GM21529 (cell line): Measurements from ENCODE around the gene GPR152.
"Not testable (repeated sequence)": the region's sequence is repeated elsewhere in the genome, so short reads cannot be mapped to it uniquely, and the experiment has no call there.

Experiments used
- ATAC-seq: cut with Tn5 transposase; IDR thresholded peaks from one replicate; pipeline ENCODE4 v1.9.1; 2021; ENCODE audit not compliant: unreplicated experiment

Gene GPR152

DNA sequence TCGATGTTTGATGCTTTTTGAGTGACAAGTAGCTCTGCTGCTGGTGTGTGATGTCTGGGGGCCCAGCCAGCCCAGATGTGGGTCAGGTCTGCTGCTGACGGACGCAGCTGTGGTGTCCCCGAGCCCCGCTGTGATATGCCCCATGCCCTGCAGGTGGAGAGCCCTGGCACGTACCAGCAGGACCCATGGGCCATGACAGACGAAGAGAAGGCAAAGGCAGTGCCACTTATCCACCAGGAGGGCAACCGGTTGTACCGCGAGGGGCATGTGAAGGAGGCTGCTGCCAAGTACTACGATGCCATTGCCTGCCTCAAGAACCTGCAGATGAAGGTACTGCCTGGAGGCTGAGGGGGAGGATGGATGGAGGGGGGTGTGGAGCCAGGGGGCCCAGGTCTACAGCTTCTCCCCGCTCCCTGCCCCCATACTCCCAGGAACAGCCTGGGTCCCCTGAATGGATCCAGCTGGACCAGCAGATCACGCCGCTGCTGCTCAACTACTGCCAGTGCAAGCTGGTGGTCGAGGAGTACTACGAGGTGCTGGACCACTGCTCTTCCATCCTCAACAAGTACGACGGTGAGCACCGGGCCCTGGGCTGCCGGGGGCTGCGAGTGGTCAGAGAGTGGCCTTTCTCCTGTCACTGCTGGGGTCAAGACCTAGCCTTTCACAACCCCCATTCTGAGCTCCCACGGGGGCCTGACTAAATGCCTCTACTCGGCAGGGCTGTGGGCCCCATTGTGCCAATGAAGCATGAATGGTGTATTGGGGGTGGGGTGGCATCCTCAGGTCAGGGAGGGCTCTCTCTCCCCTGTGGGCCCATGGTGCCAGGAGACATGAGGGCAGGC lies 37.6 kb upstream of the GPR152 start:
- no peak for ATAC-seq

GRCh38 chr11:67489203-67489884 lies 36.8 kb upstream of the GPR152 start:
- no peak for ATAC-seq

- ATAC-seq, result peak; percentile 28
Observed at GRCh38 chr11:67486481-67487195, 34.1 kb upstream of the GPR152 start.

DNA sequence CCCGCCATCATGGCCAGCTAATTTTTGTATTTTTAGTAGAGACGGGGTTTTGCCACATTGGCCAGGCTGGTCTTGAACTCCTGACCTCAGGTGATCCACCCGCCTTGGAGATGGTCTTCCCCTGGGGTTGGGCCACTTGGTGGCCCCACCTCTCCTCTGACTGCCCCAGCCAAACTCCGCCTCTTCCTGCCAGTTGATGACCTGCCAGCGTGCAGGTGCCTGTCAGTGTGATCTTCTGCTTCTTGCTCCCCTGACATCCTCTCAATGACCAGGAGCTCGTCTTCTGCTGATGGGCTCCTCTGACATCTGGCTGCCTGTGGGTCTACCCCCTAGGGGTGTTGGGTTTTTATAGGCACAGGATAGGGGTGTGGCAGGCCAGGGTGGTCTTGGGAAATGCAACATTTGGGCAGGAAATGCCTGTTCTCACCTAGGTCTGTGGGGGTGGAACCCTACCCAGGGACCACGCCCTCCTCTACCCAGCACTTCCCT lies 33.4 kb upstream of the GPR152 start:
- ATAC-seq, result not testable (repeated sequence)

GRCh38 chr11:67484847-67485311 lies 32.4 kb upstream of the GPR152 start:
- ATAC-seq, result no peak

GRCh38 chr11:67483831-67484665 lies 31.5 kb upstream of the GPR152 start:
- no peak for ATAC-seq

DNA sequence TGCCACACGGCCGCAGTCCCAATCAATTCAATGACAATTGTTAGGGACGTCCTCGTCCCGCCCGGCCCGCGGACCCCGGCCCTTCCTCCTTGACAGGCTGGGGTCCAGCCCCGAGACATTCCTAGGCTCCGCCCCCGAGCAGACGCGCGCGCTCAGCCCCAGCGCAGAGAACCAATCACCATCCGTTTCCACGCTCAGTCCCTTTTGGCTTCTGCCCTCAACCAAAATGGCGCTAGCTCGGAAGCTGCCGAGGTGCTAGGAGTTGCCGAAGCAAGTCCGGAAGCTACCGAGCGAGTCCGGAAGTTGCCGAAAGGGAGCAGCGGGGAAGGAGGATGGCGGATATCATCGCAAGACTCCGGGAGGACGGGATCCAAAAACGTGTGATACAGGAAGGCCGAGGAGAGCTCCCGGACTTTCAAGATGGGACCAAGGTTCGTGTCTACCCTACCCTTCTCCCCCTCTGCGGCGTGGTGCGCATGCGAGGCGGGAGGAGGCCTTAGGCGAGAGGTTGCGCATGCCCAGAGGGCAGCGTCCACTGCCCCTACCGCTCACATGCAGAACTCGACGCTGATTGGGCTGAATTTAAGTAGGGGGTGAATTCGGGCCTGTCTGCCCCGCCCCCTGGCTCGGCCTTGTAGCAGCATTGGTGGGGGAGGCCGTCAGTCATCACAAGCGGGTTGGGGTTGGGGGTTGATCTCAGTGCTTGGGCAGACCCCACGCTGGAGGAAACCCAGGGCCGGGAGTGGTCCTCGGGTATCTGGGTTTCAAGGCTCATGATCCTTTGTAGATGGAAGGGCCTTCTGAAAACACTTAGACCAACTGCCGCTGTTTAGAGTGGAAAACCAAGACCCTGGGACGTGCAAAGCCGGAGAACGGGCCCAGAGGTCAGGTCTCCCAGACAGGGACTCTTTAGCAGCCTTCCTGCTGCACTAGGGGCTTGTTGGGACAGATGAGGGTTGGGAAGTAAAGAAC lies 30.6 kb upstream of the GPR152 start, which contains the start of gene AIP:
Gene AIP (plus strand): TSS at position 200 of the 972 bp plus-strand sequence. CDS start 133 bp downstream, at position 333.
- ATAC-seq, result peak; percentile 61

- no peak for ATAC-seq
Observed at GRCh38 chr11:67482275-67482826, 29.8 kb upstream of the GPR152 start.

DNA sequence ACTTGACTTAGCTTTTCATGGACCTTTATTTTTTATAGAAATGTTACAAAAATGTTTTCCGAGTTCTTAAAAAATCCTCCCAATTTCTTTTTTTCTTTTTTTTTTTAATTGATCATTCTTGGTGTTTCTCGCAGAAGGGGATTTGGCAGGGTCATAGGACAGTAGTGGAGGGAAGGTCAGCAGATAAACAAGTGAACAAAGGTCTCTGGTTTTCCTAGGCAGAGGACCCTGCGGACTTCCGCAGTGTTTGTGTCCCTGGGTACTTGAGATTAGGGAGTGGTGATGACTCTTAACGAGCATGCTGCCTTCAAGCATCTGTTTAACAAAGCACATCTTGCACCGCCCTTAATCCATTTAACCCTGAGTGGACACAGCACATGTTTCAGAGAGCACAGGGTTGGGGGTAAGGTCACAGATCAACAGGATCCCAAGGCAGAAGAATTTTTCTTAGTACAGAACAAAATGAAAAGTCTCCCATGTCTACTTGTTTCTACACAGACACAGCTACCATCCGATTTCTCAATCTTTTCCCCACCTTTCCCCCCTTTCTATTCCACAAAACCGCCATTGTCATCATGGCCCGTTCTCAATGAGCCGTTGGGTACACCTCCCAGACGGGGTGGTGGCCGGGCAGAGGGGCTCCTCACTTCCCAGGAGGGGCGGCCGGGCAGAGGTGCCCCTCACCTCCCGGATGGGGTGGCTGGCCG lies 25.0 kb upstream of the GPR152 start:
- ATAC-seq, result not testable (repeated sequence)

DNA sequence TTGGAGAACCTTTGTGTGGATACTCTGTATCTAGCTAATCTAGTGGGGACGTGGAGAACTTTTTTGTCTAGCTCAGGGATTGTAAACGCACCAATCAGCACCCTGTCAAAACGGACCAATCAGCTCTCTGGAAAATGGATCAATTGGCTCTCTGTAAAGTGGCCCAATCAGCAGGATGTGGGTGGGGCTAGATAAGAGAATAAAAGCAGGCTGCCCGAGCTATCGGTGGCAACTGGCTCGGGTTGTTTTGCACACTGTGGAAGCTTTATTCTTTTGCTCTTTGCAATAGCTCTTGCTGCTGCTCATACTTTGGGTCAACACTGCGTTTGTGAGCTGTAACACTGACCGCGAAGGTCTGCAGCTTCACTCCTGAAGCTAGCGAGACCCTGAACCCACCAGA lies 24.2 kb upstream of the GPR152 start:
- not testable (repeated sequence) for ATAC-seq

GRCh38 chr11:67472882-67473281 lies 20.4 kb upstream of the GPR152 start:
- ATAC-seq, result no peak

- no peak for ATAC-seq
Observed at GRCh38 chr11:67470337-67471002, 17.9 kb upstream of the GPR152 start.

DNA sequence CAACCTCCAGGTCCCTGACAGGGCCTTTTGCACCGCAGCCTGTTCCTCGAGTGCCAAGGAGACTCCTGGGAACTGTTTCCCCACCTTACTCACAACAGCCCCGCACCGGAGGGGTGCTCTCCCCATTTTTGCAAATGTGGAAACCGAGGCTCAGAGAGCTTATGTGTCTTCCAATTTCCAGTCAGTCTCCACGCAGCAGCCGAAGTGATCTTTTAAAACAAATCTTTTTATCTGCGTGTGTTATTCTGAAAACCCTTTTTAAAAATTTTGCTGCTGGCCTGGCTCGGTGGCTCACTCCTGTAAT lies 16.9 kb upstream of the GPR152 start:
- no peak for ATAC-seq

- ATAC-seq, result peak; percentile 68
Observed at GRCh38 chr11:67468759-67469507, 16.4 kb upstream of the GPR152 start, which contains the start of gene TMEM134. TSS of gene TMEM134 (minus strand) at chr11:67469251. CDS start at chr11:67469192, 59 bp downstream.

GRCh38 chr11:67468456-67468758 lies 15.9 kb upstream of the GPR152 start:
- ATAC-seq, result no peak

GRCh38 chr11:67468056-67468455 lies 15.5 kb upstream of the GPR152 start:
- ATAC-seq, result no peak
